Transverse colon (tissue), 4 donors: ENCODE measurements around the gene ZGLP1. TPM values are rescaled to one million over a fixed set of nuclear protein-coding genes. Genes with fewer than 3 reads are reported as not detected.

ENCODE experiments used
- DNase-seq: peaks from one replicate; pipeline ENCODE4 v3.0.0-alpha.2; 2019
- H3K27ac ChIP-seq, 4 donors: fragments of 200-600 bp; sonication (generic); 2 replicates each; pipeline ENCODE4 v1.5.1; 2016 to 2018; ENCODE audit warnings: inconsistent platforms in 4 of 4
- H3K27me3 ChIP-seq: fragments of 200-600 bp; sonication (generic); 2 replicates; pipeline ENCODE4 v1.5.1; 2017; ENCODE audit warnings: inconsistent platforms
- H3K36me3 ChIP-seq, 4 donors: fragments of 200-600 bp; sonication (generic); 2 replicates each; pipeline ENCODE4 v1.5.1; 2017 to 2019; ENCODE audit warnings: inconsistent platforms in 4 of 4
- H3K4me1 ChIP-seq, 4 donors: fragments of 200-600 bp; sonication (generic); 2 replicates each; pipeline ENCODE4 v1.5.1; 2017 to 2020; ENCODE audit warnings: inconsistent platforms in 4 of 4
- H3K4me3 ChIP-seq, 4 donors: fragments of 200-600 bp; sonication (generic); 1 replicate in 1 of 4; 2 replicates in 3 of 4; pipeline versions ENCODE4 v1.5.1 to v1.6.1; 2017 to 2019; ENCODE audit warnings: inconsistent platforms in 4 of 4
- H3K9me3 ChIP-seq, 2 donors: fragments of 200-600 bp; sonication (generic); 2 replicates each; pipeline ENCODE4 v1.5.1; 2017 to 2019; ENCODE audit warnings: inconsistent platforms in 2 of 2
- EP300 ChIP-seq: sonication (generic); formaldehyde crosslinking; IDR thresholded peaks from one replicate; pipeline ENCODE4 v1.6.1; 2017; ENCODE audit warnings: antibody characterized with exemption, low read depth
- POLR2A ChIP-seq: fragments of 450-650 bp; IDR thresholded peaks from one replicate; pipeline ENCODE4 v1.6.1; 2016; ENCODE audit warnings: antibody characterized with exemption, mild to moderate bottlenecking, moderate library complexity
- POLR2AphosphoS5 ChIP-seq, 3 donors: sonication (generic); formaldehyde crosslinking; IDR thresholded peaks; one replicate each; pipeline ENCODE4 v1.6.1; 2016; ENCODE audit warnings: antibody characterized with exemption in 3 of 3
- WGBS, 2 donors: methylation state at CpG; one replicate each; pipeline ENCODE4 v1.1.5; 2018; ENCODE audit warnings: low coverage in 1 of 2; 5-methylcytosine and 5-hydroxymethylcytosine counted together
- in situ Hi-C, 4 donors: fragments of 200-750 bp; cut with MboI; loops; one replicate each; pipeline versions ENCODE4 v1.15.0 to v1.15.1; 2017; ENCODE audit warnings: low sequenced_read_pairs in 3 of 4, low pct_ligation_motif_present in 1 of 4, low pct_unique_long_range_greater_than_20kb in 1 of 4
- intact Hi-C: fragments of 100-400 bp; cut with DNase I; formaldehyde crosslinking; loops from one replicate; pipeline ENCODE4 v1.15.1; 2023; ENCODE audit warnings: low total_unique reads
- total RNA-seq, 4 donors: library from RNA; depleted of rRNA; stranded (reverse); fragments of >200 nt; gene quantifications; one replicate each; pipeline ENCODE4 v1.1.0, GENCODE V29; 2016
- TF ChIP-seq, protein P1 (sequence below), 5 experiments: fragments of 200-600 bp in 3 of 5; fragments of 450-650 bp in 2 of 5; sonication (generic) in 3 of 5; IDR thresholded peaks; 1 replicate in 2 of 5; 2 replicates in 3 of 5; pipeline ENCODE4 v1.5.1; 2016 to 2017; ENCODE audit warnings: antibody characterized with exemption in 5 of 5, inconsistent platforms in 3 of 5, mild to moderate bottlenecking in 2 of 5, moderate library complexity in 1 of 5

The ZGLP1 gene
- total RNA-seq, 4 donors from 2014 or later, result 1.9 to 8.2 (median 3.8) TPM

- no peak for DNase-seq
- in situ Hi-C loops, result loop anchor here in 1 of 4 donors (5.0 kb wide), 1 partner anchor 129 kb away; no protein-coding TSS in a partner anchor
- Histone ChIP-seq H3K4me1 (peaks cover 0 to 5% (median 0%) of the 10 kb centered on the region in 4 donors), H3K36me3 (peaks cover 0 to 37% (median 6%) of the 10 kb centered on the region in 4 donors), H3K4me3 (no peak overlapping the region), H3K27ac (no peak overlapping the region), H3K27me3 (no peaks in the 10 kb centered on the region), H3K9me3 (no peaks in the 10 kb centered on the region)
- WGBS, 2 donors, result 80 to 93% methylated on average over 1 to 18 of the region's 18 CpGs
- intact Hi-C loops, result no loop called here
- TF ChIP-seq POLR2AphosphoS5 (IDR thresholded peaks at IDR 0.05) (no peak), POLR2A (no peak), EP300 (no peak)
- TF ChIP-seq, protein P1, sequence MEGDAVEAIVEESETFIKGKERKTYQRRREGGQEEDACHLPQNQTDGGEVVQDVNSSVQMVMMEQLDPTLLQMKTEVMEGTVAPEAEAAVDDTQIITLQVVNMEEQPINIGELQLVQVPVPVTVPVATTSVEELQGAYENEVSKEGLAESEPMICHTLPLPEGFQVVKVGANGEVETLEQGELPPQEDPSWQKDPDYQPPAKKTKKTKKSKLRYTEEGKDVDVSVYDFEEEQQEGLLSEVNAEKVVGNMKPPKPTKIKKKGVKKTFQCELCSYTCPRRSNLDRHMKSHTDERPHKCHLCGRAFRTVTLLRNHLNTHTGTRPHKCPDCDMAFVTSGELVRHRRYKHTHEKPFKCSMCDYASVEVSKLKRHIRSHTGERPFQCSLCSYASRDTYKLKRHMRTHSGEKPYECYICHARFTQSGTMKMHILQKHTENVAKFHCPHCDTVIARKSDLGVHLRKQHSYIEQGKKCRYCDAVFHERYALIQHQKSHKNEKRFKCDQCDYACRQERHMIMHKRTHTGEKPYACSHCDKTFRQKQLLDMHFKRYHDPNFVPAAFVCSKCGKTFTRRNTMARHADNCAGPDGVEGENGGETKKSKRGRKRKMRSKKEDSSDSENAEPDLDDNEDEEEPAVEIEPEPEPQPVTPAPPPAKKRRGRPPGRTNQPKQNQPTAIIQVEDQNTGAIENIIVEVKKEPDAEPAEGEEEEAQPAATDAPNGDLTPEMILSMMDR (IDR thresholded peaks at IDR 0.05), result no peak
These were observed 51.4 kb downstream of the ZGLP1 start for GRCh38 chr19:10258080-10258710.

DNA sequence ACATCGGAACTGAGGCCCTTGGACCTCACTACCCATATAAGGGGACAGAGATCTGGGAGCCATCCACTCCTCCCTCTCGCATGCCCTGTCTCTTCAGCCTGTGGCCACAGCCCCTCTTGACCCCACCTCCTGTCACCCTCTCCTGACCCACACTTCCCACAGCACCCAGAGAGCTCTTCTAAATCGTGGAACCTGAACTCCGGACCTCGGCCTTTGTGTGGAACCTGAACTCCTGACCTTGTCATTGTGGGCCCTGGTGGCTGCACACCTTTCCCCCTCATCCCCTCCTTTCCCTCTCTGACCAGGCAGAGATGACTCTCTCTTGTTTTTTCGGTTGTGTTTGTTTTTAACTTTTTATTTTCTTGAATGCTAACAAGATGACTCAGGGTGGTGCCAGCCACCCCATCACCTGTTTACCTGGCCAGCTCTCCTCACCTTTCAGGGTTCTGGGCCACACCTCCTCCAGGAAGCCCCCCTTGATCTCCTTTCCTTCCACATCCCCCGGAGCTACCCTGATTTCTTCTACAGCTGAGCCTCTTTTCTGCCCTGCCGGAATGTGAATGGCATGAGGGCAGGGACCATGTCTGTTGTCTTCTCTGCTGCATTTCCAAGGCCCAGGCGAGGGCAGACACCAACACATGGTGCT is 52.5 kb downstream of the ZGLP1 start:
- intact Hi-C loops, result no loop called here
- in situ Hi-C loops, result loop anchor here in 1 of 4 donors (5.0 kb wide), 1 partner anchor 130 kb away; no protein-coding TSS in a partner anchor
- Histone ChIP-seq H3K4me1 (peaks cover 6 to 12% (median 7%) of the 10 kb centered on the region in 4 donors), H3K9me3 (no peaks in the 10 kb centered on the region), H3K36me3 (peaks cover 0 to 37% (median 6%) of the 10 kb centered on the region in 4 donors), H3K27me3 (no peaks in the 10 kb centered on the region), H3K4me3 (no peak overlapping the region), H3K27ac (no peak overlapping the region)
- TF ChIP-seq, protein P1 (IDR thresholded peaks at IDR 0.05), result no peak
- no peak for TF ChIP-seq EP300
- TF ChIP-seq POLR2A, result no peak
- TF ChIP-seq POLR2AphosphoS5 (IDR thresholded peaks at IDR 0.05), result no peak
- DNase-seq, result no peak
- 79 to 80% methylated on average over 4 to 9 of the region's 9 CpGs for WGBS, 2 donors

- TF ChIP-seq EP300 (no peak), POLR2AphosphoS5 (IDR thresholded peaks at IDR 0.05) (no peak), POLR2A (no peak)
- TF ChIP-seq, protein P1 (IDR thresholded peaks at IDR 0.05), result no peak
- in situ Hi-C loops (loop anchor here in 1 of 4 donors (5.0 kb wide), 1 partner anchor 131 kb away; no protein-coding TSS in a partner anchor), intact Hi-C loops (no loop called here)
- Histone ChIP-seq H3K36me3 (peaks cover 0 to 37% (median 6%) of the 10 kb centered on the region in 4 donors), H3K27me3 (no peaks in the 10 kb centered on the region), H3K27ac (no peak overlapping the region), H3K4me1 (peaks cover 6 to 12% (median 7%) of the 10 kb centered on the region in 4 donors), H3K9me3 (no peaks in the 10 kb centered on the region), H3K4me3 (no peak overlapping the region)
- DNase-seq, result no peak
- WGBS, 2 donors, result 91% methylated on average over 18 of the region's 18 CpGs; no CpG with 5 or more reads in 1 of the 2 donors
These were observed 53.1 kb downstream of the ZGLP1 start for GRCh38 chr19:10256551-10256950.

- Histone ChIP-seq H3K36me3 (peaks cover 0 to 37% (median 6%) of the 10 kb centered on the region in 4 donors), H3K27me3 (no peaks in the 10 kb centered on the region), H3K9me3 (no peaks in the 10 kb centered on the region), H3K4me1 (peaks cover 6 to 17% (median 17%) of the 10 kb centered on the region in 4 donors), H3K4me3 (no peak overlapping the region), H3K27ac (no peak overlapping the region)
- no peak for DNase-seq
- intact Hi-C loops, result no loop called here
- in situ Hi-C loops, result loop anchor here in 1 of 4 donors (5.0 kb wide), 1 partner anchor 132 kb away; no protein-coding TSS in a partner anchor
- WGBS, 2 donors, result 84 to 100% methylated on average over 1 to 2 of the region's 2 CpGs
- TF ChIP-seq POLR2A (no peak), POLR2AphosphoS5 (IDR thresholded peaks at IDR 0.05) (no peak), EP300 (no peak)
- TF ChIP-seq, protein P1 (IDR thresholded peaks at IDR 0.05), result no peak
These were observed 54.3 kb downstream of the ZGLP1 start for GRCh38 chr19:10255358-10255757.
